SK-N-SH (cell line): ENCODE measurements around the gene RPF1. TPM values are rescaled to one million over a fixed set of nuclear protein-coding genes. Genes with fewer than 3 reads are reported as not detected.

Experiments used
- CTCF ChIA-PET: fragments of 300-600, 350-600 bp; formaldehyde crosslinking; extraction: SDS; loops from one replicate; lab custom pipeline; 2021; lab: Yijun Ruan, JAX
- POLR2A ChIA-PET: fragments of 350-600 bp; sonication (Branson Sonifier 250); formaldehyde crosslinking; extraction: SDS; loops from one replicate; lab custom pipeline; 2020; ENCODE audit warnings: antibody characterized with exemption, inconsistent platforms; lab: Yijun Ruan, JAX
- DNase-seq: peaks from one replicate; pipeline ENCODE4 v3.0.0; 2012
- H2AFZ ChIP-seq: fragments of 200-600 bp; sonication (generic); 2 replicates; pipeline ENCODE4 v1.8.1; 2016; ENCODE audit warnings: antibody characterized with exemption, mild to moderate bottlenecking, low read depth
- H3F3A ChIP-seq: fragments of 200-600 bp; sonication (generic); replicated peaks from 2 replicates; pipeline ENCODE3; 2016; ENCODE audit warnings: antibody characterized with exemption, mild to moderate bottlenecking; ENCODE audit not compliant: insufficient read depth
- H3K27ac ChIP-seq, 2 experiments: fragments of 200-500 bp in 1 of 2; fragments of 200-600 bp in 1 of 2; sonication (Bioruptor generic) in 1 of 2; sonication (generic), shearing (Covaris generic) in 1 of 2; 2 replicates each; pipeline versions ENCODE4 v1.5.1 to v1.6.1; 2014 to 2016; ENCODE audit warnings: low read depth in 2 of 2, inconsistent platforms in 1 of 2, low read length in 1 of 2, mild to moderate bottlenecking in 1 of 2, mixed read lengths in 1 of 2
- H3K27me3 ChIP-seq: fragments of 200-600 bp; sonication (generic), shearing (Covaris generic); 2 replicates; pipeline ENCODE4 v1.6.1; 2016; ENCODE audit warnings: mixed run types; ENCODE audit not compliant: insufficient read depth
- H3K36me3 ChIP-seq, 2 experiments: fragments of 200-500 bp in 1 of 2; fragments of 200-600 bp in 1 of 2; sonication (Bioruptor generic) in 1 of 2; sonication (generic) in 1 of 2; replicated peaks in 1 of 2; 2 replicates each; pipeline versions ENCODE3 to v1.5.1; 2014 to 2016; ENCODE audit warnings: low read length in 1 of 2, mild to moderate bottlenecking in 1 of 2; ENCODE audit not compliant: insufficient read depth in 2 of 2, control insufficient read depth in 1 of 2
- H3K4me1 ChIP-seq, 2 experiments: fragments of 200-500 bp in 1 of 2; fragments of 200-600 bp in 1 of 2; sonication (Bioruptor generic) in 1 of 2; sonication (generic), shearing (Covaris generic) in 1 of 2; 2 replicates each; pipeline versions ENCODE4 v1.5.1 to v1.6.1; 2014 to 2016; ENCODE audit warnings: low read depth in 1 of 2, low read length in 1 of 2, mixed run types in 1 of 2; ENCODE audit not compliant: insufficient read depth in 2 of 2, control insufficient read depth in 1 of 2
- H3K4me2 ChIP-seq: fragments of 200-600 bp; sonication (generic), shearing (Covaris generic); 2 replicates; pipeline ENCODE4 v1.6.1; 2017; ENCODE audit warnings: mixed run types
- H3K4me3 ChIP-seq, 2 experiments: fragments of 200-500 bp in 1 of 2; fragments of 200-600 bp in 1 of 2; sonication (Bioruptor generic) in 1 of 2; sonication (generic), shearing (Covaris generic) in 1 of 2; 2 replicates each; pipeline versions ENCODE4 v1.5.1 to v1.8.1; 2014 to 2016; ENCODE audit warnings: low read depth in 2 of 2, inconsistent platforms in 1 of 2, low read length in 1 of 2, mild to moderate bottlenecking in 1 of 2, mixed read lengths in 1 of 2, moderate library complexity in 1 of 2
- H3K79me2 ChIP-seq: fragments of 200-600 bp; sonication (generic); 2 replicates; pipeline ENCODE4 v1.8.1; 2017; ENCODE audit warnings: mild to moderate bottlenecking; ENCODE audit not compliant: insufficient read depth
- H3K9ac ChIP-seq: fragments of 200-600 bp; sonication (generic); 2 replicates; pipeline ENCODE4 v1.6.1; 2017; ENCODE audit warnings: mixed run types
- H3K9me2 ChIP-seq: fragments of 200-600 bp; sonication (generic); 2 replicates; pipeline ENCODE4 v1.6.1; 2017; ENCODE audit warnings: mixed run types
- H3K9me3 ChIP-seq: fragments of 200-600 bp; sonication (generic); 2 replicates; pipeline ENCODE4 v1.6.1; 2017; ENCODE audit warnings: mixed run types, mild to moderate bottlenecking, moderate library complexity
- H4K20me1 ChIP-seq: fragments of 200-600 bp; sonication (generic); 2 replicates; pipeline ENCODE4 v1.6.1; 2017; ENCODE audit warnings: mild to moderate bottlenecking, mixed run types; ENCODE audit not compliant: insufficient read depth
- CHD2 ChIP-seq: fragments of 150-350 bp; IDR thresholded peaks from 2 replicates; pipeline ENCODE4 v1.6.1; 2018; ENCODE audit warnings: low read length; ENCODE audit not compliant: partially characterized antibody
- EP300 ChIP-seq, 2 experiments: IDR thresholded peaks; 2 replicates each; pipeline versions ENCODE4 v1.4.0 to v1.6.1; 2012; ENCODE audit warnings: borderline replicate concordance in 1 of 2, low read depth in 1 of 2, low read length in 1 of 2
- EZH2phosphoT487 ChIP-seq: fragments of 200-600 bp; sonication (generic); IDR thresholded peaks from 2 replicates; pipeline ENCODE4 v1.6.1; 2017; ENCODE audit warnings: low read depth, mixed run types, mild to moderate bottlenecking, antibody characterized with exemption, moderate library complexity, borderline replicate concordance
- FOSL2 ChIP-seq: IDR thresholded peaks from 2 replicates; pipeline ENCODE4 v1.4.0; 2012; ENCODE audit warnings: low read depth, mild to moderate bottlenecking, moderate library complexity, borderline replicate concordance
- FOXM1 ChIP-seq: IDR thresholded peaks from 2 replicates; pipeline ENCODE4 v1.4.0; 2012; ENCODE audit warnings: low read depth, mild to moderate bottlenecking
- GATA2 ChIP-seq: sonication (generic); formaldehyde crosslinking; IDR thresholded peaks from 2 replicates; pipeline ENCODE4 v1.5.0; 2020; ENCODE audit warnings: mild to moderate bottlenecking, missing genetic modification reagents
- MAX ChIP-seq: IDR thresholded peaks from 2 replicates; pipeline ENCODE4 v1.4.0; 2012; ENCODE audit warnings: low read depth
- MEF2A ChIP-seq: IDR thresholded peaks from 2 replicates; pipeline ENCODE4 v1.4.0; 2012; ENCODE audit warnings: low read depth, borderline replicate concordance
- NFIC ChIP-seq: IDR thresholded peaks from 2 replicates; pipeline ENCODE4 v1.4.0; 2012; ENCODE audit warnings: borderline replicate concordance
- NRF1 ChIP-seq: IDR thresholded peaks from 2 replicates; pipeline ENCODE4 v1.6.1; 2012; ENCODE audit warnings: low read depth, mild to moderate bottlenecking, low read length
- PBX3 ChIP-seq: IDR thresholded peaks from 2 replicates; pipeline ENCODE4; 2012
- RFX5 ChIP-seq: IDR thresholded peaks from 2 replicates; pipeline ENCODE4 v1.6.1; 2012; ENCODE audit warnings: mild to moderate bottlenecking, improper control_type of control experiment, low read length
- SMC3 ChIP-seq: IDR thresholded peaks from 2 replicates; pipeline ENCODE4 v1.6.1; 2012; ENCODE audit warnings: low read depth, low read length, improper control_type of control experiment
- TAF1 ChIP-seq: IDR thresholded peaks from 2 replicates; pipeline ENCODE4 v1.6.1; 2012; ENCODE audit warnings: low read depth, mild to moderate bottlenecking, low read length, moderate library complexity, borderline replicate concordance
- USF1 ChIP-seq: IDR thresholded peaks from 2 replicates; pipeline ENCODE4 v1.4.0; 2012; ENCODE audit warnings: low read depth, borderline replicate concordance
- YY1 ChIP-seq: IDR thresholded peaks from 2 replicates; pipeline ENCODE4 v1.4.0; 2012; ENCODE audit warnings: low read depth, mild to moderate bottlenecking
- ZBTB33 ChIP-seq: IDR thresholded peaks from 2 replicates; pipeline ENCODE4 v1.4.0; 2012; ENCODE audit warnings: low read depth, borderline replicate concordance
- WGBS: methylation state at CpG from one replicate; pipeline ENCODE4 v1.1.6; 2017; ENCODE audit warnings: low lambda C conversion rate; 5-methylcytosine and 5-hydroxymethylcytosine counted together
- polyA plus RNA-seq, 3 experiments: library from polyadenylated mRNA; depleted of rRNA; stranded (reverse); fragments of >200 nt; gene quantifications; 2 replicates each; pipeline ENCODE4 v1.2.3, GENCODE V29; 2012

RPF1 gene
- polyA plus RNA-seq, 1 of the 3 experiments (the other 2 are of a cell fraction): 22.6 TPM

GRCh38 chr1:84476225-84476624, 2.8 kb upstream of the RPF1 start:
- H3K4me2 ChIP-seq: no peak overlapping the region
- peaks cover 4% of the 10 kb centered on the region for H3F3A ChIP-seq
- H3K9me3 ChIP-seq: no peaks in the 10 kb centered on the region
- peaks cover 0 to 8% of the 10 kb centered on the region in 2 experiments; a peak in 2 of 4 replicates for H3K4me1 ChIP-seq
- no peaks in the 10 kb centered on the region for H3K9me2 ChIP-seq
- peaks cover 3 to 4% of the 10 kb centered on the region in 2 experiments for H3K36me3 ChIP-seq
- TF ChIP-seq EP300 (IDR thresholded peaks at IDR 0.05; ENCODE audit: borderline replicate concordance in 1 of 2, low read depth in 1 of 2, low read length in 1 of 2) (no peak), NRF1 (no peak), CHD2 (no peak), TAF1 (no peak), YY1 (no peak), GATA2 (CRISPR knock-in tag) (no peak), MAX (no peak), PBX3 (no peak), FOSL2 (no peak), USF1 (no peak), FOXM1 (no peak), SMC3 (no peak), ZBTB33 (no peak), MEF2A (no peak), EZH2phosphoT487 (no peak), NFIC (no peak), RFX5 (no peak)
- no peak overlapping the region for H2AFZ ChIP-seq
- no peak for DNase-seq
- H3K4me3 ChIP-seq: no peak overlapping the region
- 35% methylated on average over 1 of the region's 1 CpG for WGBS
- no peaks in the 10 kb centered on the region for H4K20me1 ChIP-seq
- H3K79me2 ChIP-seq: peaks cover 22% of the 10 kb centered on the region
- POLR2A ChIA-PET: no interaction called here
- CTCF ChIA-PET: interaction anchor here (0.5 kb wide), 1 partner anchor 43 kb away, joined by 3 read pairs; no protein-coding TSS in a partner anchor
- no peak overlapping the region for H3K9ac ChIP-seq
- no peak overlapping the region for H3K27ac ChIP-seq
- no peaks in the 10 kb centered on the region; the same call in 1 of the 2 replicates for H3K27me3 ChIP-seq
